HEK293T (cell line): ENCODE results near the gene PGA4.
"Not testable (repeated sequence)": the region's sequence is repeated elsewhere in the genome, so short reads cannot be mapped to it uniquely, and the experiment has no call there.

Source experiments
- ARNT ChIP-seq: fragments of 450-650 bp; IDR thresholded peaks from 2 replicates; pipeline ENCODE4 v1.6.1; 2017; ENCODE audit warnings: mild to moderate bottlenecking
- BHLHE40 ChIP-seq: fragments of 450-650 bp; IDR thresholded peaks from 2 replicates; pipeline ENCODE4 v1.6.1; 2016; ENCODE audit warnings: mild to moderate bottlenecking, moderate library complexity, borderline replicate concordance
- ELF4 ChIP-seq: fragments of 450-650 bp; IDR thresholded peaks from 2 replicates; pipeline ENCODE4 v1.6.1; 2017; ENCODE audit warnings: antibody characterized with exemption
- FOXA1 ChIP-seq: fragments of 450-650 bp; IDR thresholded peaks from 2 replicates; pipeline ENCODE4 v1.6.1; 2016; ENCODE audit warnings: mild to moderate bottlenecking
- FOXK2 ChIP-seq: fragments of 450-650 bp; IDR thresholded peaks from 2 replicates; pipeline ENCODE4 v1.6.1; 2016; ENCODE audit warnings: mild to moderate bottlenecking
- FOXM1 ChIP-seq: fragments of 450-650 bp; IDR thresholded peaks from 2 replicates; pipeline ENCODE4 v1.6.1; 2017; ENCODE audit warnings: mild to moderate bottlenecking, borderline replicate concordance
- HDGF ChIP-seq: fragments of 450-650 bp; IDR thresholded peaks from 2 replicates; pipeline ENCODE4 v1.6.1; 2017; ENCODE audit warnings: antibody characterized with exemption, borderline replicate concordance
- L3MBTL2 ChIP-seq: fragments of 450-650 bp; conservative IDR thresholded peaks from 2 replicates; pipeline ENCODE4 v1.6.1; 2016; ENCODE audit warnings: mild to moderate bottlenecking
- NFRKB ChIP-seq: fragments of 450-650 bp; IDR thresholded peaks from 2 replicates; pipeline ENCODE4 v1.6.1; 2016; ENCODE audit warnings: mild to moderate bottlenecking, moderate library complexity
- PKNOX1 ChIP-seq: fragments of 450-650 bp; IDR thresholded peaks from 2 replicates; pipeline ENCODE4 v1.6.1; 2016
- SP1 ChIP-seq: fragments of 450-650 bp; IDR thresholded peaks from 2 replicates; pipeline ENCODE4 v1.6.1; 2017
- SUZ12 ChIP-seq: fragments of 450-650 bp; IDR thresholded peaks from 2 replicates; pipeline ENCODE4 v1.6.1; 2016; ENCODE audit warnings: mild to moderate bottlenecking
- TARDBP ChIP-seq: fragments of 450-650 bp; IDR thresholded peaks from 2 replicates; pipeline ENCODE4 v1.6.1; 2016
- ZNF384 ChIP-seq: fragments of 450-650 bp; IDR thresholded peaks from 2 replicates; pipeline ENCODE4 v1.6.1; 2016

- TF ChIP-seq SUZ12, NFRKB, L3MBTL2, HDGF, FOXM1, BHLHE40, SP1, ELF4, ARNT, ZNF384, TARDBP, PKNOX1, FOXA1, FOXK2: not testable (repeated sequence)
Observed at GRCh38 chr11:61250796-61251765, 28.9 kb downstream of the PGA4 start.
